Stimulated activated CD4-positive, alpha-beta T cell treated with anti-CD3 and anti-CD28 coated beads, TNF-alpha, amount 100 ng/mL, for 4 hours (primary cell): ENCODE data around the gene PRXL2B.

ENCODE experiments used
- DNase-seq, 3 experiments: peaks; one replicate each; pipeline ENCODE4 v3.0.0-alpha.2; 2020; ENCODE audit warnings: low read depth in 3 of 3

Gene PRXL2B

GRCh38 chr1:2597441-2598328 lies 11.1 kb downstream of the PRXL2B start:
- DNase-seq = no peak

DNA sequence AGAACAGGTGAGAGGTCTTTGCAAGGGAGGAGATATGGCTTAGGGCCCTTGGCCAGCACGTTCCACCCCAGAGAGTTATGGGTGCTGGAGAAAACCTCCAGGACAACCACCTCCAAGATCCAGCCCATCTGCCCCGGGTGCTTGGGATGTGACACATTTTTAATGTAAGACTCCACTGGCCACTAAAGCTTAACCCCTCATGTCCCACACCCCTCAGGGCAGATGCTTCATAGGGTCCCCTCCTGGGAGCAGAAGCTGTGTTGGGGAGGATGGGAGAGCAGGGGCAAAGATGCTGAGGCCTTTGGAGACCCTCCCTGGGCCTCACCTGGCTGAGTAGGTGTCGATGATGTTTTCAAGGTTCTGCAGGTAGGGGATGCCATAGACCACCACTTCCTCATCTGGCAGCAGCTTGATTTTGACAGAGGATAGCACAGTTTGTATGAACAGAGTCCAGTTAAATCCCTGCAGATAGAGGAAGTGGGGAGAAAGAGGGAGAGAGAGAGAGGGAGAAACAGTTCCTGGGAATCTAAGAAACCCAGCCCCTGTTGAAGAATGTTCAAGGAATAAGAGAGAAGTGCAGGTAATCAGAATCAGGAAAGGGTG lies 11.9 kb downstream of the PRXL2B start:
- no peak for DNase-seq

DNA sequence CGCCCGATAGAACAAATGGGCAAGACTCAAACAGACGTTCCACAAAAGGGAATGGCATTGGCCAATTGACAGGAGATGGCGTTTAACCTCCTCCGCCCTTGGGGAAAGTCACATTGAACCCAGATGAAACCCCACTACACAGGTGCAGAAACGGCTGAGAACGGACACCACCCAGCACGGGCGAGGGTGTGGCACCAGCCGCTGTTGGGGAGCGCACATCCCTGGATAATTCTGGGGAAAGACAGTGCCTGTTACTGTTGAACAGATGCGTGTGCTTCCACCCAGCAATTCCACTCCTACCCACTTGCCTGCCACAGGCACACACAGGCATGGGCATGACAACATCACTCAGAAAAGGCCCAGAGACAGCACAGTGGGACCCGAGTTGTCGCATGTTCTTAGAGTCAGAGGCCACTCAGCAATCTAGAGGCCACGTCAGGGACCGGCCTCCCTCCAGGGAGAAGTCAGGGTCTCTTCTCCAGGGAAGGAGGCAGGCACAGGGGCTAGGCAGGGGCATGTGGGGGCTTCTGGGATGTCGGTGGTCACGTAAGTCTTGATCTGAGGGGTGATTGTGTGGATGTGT lies 15.2 kb downstream of the PRXL2B start:
- DNase-seq = no peak

GRCh38 chr1:2602311-2602835 lies 15.8 kb downstream of the PRXL2B start:
- DNase-seq = no peak

- no peak for DNase-seq
Observed at GRCh38 chr1:2602866-2603520, 16.4 kb downstream of the PRXL2B start.

- DNase-seq = no peak
Observed at GRCh38 chr1:2603521-2604155, 17.1 kb downstream of the PRXL2B start.

GRCh38 chr1:2604156-2604843 lies 17.7 kb downstream of the PRXL2B start:
- DNase-seq = no peak

GRCh38 chr1:2604844-2605508 lies 18.4 kb downstream of the PRXL2B start:
- DNase-seq = no peak

DNA sequence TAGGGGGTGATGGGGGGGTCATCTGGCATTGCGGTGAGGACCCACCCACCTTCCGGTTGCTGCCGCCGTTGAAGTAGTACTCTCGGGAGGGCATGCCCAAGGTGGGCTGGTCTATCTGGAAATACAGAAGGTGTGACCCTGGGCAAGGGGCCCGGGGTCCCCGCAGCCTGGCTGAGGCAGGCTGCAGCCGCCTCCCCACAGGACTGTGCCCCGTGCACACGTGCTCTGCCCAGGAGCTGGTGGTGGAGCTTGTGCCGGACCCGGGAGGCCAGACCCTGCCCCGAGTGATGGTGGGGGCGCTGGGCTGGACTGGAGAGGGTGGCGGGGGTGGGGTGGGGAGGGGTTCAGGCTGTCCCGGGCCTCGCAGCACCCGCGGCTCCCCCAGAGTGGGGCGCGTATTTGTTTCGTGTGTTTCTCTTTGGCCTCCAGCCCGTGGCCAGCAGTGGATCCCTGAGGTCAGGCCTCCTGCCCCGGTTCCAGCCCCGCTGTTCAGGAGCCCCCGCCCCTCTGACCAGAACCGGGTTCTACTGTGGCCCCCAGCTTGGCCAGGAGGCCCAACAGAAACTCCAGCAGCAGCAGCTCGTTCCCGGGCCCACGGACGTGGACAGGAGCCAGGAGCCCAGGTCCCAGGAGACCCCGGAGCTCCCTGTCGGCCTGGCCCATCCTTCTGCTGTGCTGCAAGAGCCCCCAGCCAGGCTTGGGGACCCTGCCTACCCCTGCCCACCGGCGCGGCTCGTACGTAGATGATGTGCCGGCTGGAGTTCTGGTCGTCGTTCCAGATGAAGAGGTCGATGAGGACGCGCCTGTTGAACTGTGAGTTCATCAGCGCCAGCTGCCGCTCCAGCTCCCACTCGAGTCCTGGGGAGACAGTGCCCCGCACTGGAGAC lies 19.2 kb downstream of the PRXL2B start:
- DNase-seq = no peak

- no peak for DNase-seq
Observed at GRCh38 chr1:2606396-2606880, 19.9 kb downstream of the PRXL2B start.

DNA sequence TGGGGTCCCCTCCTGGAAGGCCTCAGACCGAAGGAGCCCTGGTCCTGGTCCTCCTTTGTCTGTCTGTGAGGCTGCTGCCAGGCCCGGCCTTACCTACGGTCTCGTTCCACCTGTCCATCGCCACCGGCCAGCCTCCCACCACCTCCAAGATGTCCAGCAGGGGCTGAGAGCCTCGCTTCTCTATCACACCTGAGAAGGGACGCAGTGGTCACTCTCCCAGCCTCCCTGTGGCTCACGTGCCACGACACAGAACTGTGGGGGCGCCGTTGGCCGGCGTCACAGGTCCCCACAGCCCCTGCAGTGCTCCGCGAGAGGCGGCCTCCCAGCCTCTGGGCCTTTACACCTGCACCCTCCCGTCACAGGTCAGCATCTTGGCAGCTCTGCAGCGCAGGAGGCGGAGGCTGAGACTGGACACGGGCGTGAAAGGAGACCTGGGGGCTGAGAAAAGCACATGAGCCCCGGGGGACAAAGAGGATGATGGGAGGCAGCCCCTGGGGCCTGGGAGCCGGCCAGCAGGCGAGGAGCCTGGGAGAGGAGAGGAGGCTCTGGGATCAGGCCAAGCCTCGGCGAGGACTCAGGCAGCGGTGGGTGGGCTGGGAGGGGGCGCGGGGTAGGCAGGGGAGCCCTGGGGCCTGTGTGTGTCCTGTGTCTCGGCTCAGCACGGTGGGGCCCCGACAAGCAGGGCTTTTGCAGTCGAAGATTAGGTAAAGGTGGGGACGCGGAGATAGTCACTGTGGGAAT lies 20.5 kb downstream of the PRXL2B start:
- no peak for DNase-seq

DNA sequence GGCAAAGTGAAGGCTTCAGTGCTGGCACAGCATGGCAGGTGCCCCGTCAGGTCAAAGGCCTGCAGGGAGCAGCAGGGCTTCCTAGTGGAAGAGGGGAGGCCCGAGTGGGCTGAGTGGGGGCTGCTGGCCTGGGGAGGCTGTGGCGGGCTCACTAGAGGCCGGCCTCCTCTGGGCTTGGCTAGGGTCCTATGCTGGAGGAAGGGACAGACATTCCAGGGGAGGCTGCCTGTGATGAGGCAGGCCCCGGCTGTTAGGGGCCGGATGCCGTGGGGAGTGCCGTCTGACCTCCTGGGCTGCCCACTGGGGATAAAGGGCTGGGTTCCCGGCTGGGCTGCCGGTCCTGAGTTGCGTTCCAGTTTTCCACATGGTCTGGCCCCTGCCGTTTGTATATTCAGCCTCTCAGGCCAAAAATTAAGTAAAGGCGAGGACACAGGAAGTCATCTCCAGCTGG lies 21.1 kb downstream of the PRXL2B start:
- no peak for DNase-seq

- no peak for DNase-seq
Observed at GRCh38 chr1:2609319-2610035, 22.9 kb downstream of the PRXL2B start.

GRCh38 chr1:2610036-2610959 lies 23.7 kb downstream of the PRXL2B start:
- no peak for DNase-seq

- DNase-seq = no peak
Observed at GRCh38 chr1:2611031-2611501, 24.5 kb downstream of the PRXL2B start.

GRCh38 chr1:2611621-2612437 lies 25.3 kb downstream of the PRXL2B start:
- no peak for DNase-seq
